HG03342 (cell line): ENCODE data around the gene HOXC10.

Experiments
- ATAC-seq: cut with Tn5 transposase; IDR thresholded peaks from one replicate; pipeline ENCODE4 v1.9.1; 2021; ENCODE audit warnings: mild to moderate bottlenecking, moderate library complexity; ENCODE audit not compliant: unreplicated experiment

The HOXC10 gene

DNA sequence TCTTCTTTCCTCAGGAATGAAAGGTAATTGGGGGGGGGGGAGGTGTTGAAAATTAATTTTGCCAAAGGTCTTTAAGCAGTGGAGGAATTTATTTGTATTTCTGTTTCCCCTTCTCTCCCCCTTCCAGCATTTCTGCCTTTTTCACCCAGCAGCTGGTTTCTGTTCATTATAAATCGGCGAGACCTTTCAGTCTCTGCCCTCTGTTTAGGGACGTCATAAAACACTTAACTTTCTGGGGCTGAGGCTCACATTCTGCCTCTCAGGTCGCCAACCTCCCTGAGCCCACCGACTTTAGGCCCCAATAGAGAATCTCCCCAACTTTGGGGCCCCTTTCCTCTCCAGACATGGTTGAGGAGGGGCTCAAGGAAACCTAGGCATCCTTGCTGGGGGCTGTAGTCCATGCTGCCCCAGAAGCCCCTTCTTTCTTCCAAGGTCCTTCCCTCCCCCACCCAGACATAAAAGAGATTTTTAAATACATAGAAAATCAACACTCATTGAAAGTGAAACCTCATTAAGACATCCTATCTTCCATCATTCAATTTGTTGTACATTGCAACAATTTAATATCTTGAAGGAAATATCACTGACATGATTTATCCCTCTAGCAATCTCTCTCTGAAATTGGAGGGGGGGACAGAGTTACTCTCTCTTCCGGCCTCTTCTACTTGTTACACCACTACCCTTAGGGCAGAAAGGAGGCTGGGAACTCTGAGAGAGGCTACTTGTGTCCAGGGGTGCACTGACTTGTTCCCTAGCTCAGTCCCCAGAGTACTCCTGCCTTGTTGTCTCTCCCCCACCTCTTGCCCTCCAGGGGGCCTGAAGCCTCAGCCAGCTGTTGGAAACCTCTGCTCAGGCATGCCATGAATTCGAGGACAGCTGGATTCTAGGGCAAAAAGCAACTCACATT lies 40.8 kb downstream of the HOXC10 start:
- ATAC-seq, result no peak

DNA sequence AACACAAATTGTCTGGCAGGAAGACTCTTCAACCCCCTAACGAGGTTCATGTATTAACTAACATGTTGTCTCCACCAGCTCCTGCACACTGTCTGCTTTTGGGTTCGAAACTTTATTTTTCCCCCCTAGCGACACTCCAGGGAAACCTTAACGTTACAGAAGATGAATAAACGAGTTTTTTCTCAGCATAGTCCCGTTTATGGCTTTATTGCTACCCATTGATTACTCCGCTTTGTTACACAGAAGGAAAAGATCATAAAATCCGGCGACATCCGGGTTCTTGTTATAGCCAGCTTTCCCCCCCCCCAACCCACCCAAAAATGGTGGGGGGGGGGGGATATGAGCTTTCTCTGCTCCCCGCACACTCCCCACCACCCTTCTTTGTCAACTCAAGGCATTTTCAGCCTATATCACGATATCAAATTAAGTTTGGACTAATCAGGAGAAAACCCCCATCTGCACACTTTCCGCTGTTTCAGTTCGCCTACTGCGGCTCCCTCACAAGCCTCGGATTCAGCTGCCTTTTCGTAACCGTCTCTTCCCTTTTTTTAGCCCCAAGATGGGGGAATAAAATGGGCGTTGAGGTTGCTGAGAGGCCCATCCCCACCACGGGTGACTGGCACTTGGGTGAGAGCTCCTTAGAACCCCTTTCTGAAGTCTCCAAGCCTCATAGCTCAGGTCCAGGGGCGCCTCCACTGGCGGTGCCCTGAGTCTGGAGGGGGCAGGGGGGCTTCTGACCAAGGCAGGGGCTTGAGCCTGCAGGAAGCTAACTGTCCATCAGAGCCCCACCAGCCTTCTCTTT lies 41.9 kb downstream of the HOXC10 start:
- ATAC-seq, result no peak

DNA sequence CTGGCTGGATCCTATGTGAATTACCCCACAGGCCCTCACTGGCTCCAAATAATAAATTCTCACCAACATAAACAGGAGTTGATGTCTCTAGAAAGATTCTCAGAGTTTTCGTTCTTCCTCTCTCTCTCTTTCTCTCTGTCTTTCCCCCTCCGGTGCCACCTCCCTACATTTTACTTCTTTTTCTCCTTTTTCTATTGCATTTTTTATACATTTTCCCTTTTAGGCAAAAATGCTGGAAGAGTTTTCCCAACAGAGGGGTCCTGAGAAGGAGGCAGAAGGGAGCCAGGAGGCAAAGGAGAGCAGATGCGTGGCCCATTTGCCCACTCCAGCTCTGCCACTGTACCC lies 42.5 kb downstream of the HOXC10 start:
- ATAC-seq, result no peak

DNA sequence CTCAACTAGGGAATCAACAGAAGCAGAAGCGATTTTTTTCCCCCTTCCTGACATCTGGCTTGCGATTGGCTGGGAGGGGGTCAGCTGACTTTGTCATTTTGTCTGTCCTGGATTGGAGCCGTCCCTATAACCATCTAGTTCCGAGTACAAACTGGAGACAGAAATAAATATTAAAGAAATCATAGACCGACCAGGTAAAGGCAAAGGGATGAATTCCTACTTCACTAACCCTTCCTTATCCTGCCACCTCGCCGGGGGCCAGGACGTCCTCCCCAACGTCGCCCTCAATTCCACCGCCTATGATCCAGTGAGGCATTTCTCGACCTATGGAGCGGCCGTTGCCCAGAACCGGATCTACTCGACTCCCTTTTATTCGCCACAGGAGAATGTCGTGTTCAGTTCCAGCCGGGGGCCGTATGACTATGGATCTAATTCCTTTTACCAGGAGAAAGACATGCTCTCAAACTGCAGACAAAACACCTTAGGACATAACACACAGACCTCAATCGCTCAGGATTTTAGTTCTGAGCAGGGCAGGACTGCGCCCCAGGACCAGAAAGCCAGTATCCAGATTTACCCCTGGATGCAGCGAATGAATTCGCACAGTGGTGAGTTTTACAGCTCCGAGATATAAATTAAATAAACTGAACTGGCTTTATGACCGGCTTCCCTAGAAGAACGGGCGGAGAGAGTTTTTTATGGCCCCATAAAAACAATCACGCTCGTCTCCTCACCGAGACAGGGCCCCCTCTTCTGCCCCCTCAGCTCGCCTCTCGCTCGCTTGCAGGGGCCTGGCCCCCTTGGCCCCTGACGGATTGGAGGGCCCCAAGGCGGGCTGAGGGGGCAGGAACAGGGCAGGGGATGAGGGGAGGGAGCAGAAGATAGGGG lies 43.6 kb downstream of the HOXC10 start, which contains the start of gene HOXC6:
HOXC6 (plus strand) TSS at position 127 of the 888 bp plus-strand sequence; CDS start at position 209, 82 bp downstream.
- ATAC-seq, result no peak

DNA sequence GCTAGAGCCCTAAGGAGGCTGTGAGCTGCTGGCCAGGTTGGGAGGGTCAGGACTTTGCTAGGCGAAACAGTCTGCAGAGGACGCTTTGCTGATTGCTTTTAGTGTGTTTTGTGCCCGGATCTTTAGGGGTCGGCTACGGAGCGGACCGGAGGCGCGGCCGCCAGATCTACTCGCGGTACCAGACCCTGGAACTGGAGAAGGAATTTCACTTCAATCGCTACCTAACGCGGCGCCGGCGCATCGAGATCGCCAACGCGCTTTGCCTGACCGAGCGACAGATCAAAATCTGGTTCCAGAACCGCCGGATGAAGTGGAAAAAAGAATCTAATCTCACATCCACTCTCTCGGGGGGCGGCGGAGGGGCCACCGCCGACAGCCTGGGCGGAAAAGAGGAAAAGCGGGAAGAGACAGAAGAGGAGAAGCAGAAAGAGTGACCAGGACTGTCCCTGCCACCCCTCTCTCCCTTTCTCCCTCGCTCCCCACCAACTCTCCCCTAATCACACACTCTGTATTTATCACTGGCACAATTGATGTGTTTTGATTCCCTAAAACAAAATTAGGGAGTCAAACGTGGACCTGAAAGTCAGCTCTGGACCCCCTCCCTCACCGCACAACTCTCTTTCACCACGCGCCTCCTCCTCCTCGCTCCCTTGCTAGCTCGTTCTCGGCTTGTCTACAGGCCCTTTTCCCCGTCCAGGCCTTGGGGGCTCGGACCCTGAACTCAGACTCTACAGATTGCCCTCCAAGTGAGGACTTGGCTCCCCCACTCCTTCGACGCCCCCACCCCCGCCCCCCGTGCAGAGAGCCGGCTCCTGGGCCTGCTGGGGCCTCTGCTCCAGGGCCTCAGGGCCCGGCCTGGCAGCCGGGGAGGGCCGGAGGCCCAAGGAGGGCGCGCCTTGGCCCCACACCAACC lies 44.8 kb downstream of the HOXC10 start:
- ATAC-seq, result no peak

DNA sequence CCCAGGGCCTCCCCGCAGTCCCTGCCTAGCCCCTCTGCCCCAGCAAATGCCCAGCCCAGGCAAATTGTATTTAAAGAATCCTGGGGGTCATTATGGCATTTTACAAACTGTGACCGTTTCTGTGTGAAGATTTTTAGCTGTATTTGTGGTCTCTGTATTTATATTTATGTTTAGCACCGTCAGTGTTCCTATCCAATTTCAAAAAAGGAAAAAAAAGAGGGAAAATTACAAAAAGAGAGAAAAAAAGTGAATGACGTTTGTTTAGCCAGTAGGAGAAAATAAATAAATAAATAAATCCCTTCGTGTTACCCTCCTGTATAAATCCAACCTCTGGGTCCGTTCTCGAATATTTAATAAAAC lies 45.5 kb downstream of the HOXC10 start:
- ATAC-seq, result no peak

DNA sequence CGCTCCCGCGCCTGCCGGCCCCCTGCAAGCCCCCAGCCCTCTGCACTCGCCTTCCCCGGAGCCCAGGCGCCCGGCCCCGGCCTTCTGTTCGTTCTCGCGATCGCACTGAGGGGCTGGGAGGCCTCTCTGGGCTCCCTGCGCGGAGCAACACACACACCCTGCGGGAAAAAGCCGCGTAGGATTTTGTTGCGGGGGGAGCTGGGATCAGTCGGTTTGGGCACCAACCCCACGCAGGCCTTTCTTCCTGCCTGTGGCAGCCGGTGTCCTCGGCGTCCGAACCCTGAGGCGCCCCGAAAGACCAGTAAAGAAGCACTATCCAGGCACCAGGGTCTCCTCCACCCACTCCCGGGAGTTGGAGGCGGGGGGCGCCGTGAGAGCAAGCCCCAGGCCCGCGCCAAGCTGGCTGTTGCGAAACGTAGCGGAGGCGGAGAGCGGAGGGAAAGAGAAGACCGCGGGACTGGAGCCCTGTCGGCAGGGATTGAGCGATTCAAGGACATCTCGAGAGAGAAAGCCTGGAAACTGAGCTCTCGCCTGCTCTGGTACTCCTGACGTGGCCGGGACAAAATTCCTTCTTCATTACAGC lies 46.0 kb downstream of the HOXC10 start:
- no peak for ATAC-seq

DNA sequence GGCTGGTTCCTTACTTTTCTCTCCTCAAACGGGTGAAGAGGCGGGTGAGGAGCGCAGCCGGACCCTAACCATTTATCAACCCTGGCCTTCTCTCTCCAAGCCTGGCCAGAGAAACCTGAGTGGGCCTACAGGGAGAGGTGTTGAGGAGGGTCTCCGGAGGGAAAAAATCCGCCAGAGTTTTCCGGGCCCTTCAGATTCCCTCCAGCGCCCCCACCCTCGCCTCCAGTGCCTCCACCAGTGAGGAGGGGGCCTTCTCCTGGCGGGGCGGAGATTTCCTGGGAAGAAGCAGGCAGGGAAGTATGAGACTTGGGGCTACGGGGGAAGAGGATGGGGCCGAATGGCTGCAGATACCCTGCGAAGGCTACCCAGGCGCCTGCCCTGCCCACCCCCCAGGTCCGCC lies 46.5 kb downstream of the HOXC10 start:
- no peak for ATAC-seq

DNA sequence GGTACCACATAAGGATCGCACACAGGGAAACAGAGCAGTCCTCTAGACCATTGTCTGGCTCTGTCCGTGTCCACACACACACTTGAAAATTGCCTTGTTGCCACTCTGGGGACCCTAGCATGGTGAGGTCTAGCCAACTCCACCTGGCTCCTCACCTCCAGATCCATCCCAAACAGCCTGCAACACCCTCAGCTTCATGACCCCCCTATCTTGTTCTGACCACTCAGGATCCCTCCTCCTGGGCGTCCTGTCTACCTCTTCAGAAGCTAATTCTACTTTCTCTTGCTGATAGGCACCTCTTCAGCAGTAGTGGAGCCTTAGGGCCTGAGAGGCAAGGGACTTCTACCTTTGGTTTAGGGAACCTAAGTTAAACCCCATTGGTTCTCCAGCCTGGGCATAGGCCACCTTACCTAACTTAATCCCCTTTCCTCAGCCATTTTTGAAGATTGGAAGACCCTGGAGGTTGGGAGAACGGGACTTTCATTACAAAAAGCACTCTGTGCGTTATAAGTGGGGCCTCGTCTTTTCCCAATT lies 47.2 kb downstream of the HOXC10 start:
- no peak for ATAC-seq

DNA sequence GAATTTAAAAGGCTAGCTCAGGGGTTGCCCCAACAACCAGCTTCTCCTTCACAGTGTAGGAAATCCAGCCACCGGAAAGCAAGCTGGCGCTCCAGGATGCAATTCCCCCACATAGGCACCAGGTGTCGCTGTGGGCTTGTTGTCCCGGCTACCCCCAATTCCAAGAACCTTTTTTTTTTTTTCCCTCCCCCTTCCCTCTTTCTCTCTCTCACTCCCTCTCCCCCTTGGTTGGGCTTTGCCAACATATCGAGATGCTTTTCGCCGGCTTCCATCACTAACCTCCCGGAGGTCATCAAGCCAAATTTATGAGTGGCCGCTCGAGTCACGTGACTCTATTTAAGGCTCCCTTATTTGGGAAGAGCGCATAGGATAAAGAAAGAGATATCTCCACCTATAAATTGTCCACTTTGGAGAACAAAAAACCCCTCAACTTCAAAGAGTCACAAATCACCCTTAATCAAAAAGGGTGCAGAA lies 47.7 kb downstream of the HOXC10 start, which contains the start of gene HOXC5:
HOXC5 (plus strand) TSS at position 424 of the 474 bp plus-strand sequence. CDS start 73 bp downstream, outside the sequence.
- ATAC-seq, result no peak

DNA sequence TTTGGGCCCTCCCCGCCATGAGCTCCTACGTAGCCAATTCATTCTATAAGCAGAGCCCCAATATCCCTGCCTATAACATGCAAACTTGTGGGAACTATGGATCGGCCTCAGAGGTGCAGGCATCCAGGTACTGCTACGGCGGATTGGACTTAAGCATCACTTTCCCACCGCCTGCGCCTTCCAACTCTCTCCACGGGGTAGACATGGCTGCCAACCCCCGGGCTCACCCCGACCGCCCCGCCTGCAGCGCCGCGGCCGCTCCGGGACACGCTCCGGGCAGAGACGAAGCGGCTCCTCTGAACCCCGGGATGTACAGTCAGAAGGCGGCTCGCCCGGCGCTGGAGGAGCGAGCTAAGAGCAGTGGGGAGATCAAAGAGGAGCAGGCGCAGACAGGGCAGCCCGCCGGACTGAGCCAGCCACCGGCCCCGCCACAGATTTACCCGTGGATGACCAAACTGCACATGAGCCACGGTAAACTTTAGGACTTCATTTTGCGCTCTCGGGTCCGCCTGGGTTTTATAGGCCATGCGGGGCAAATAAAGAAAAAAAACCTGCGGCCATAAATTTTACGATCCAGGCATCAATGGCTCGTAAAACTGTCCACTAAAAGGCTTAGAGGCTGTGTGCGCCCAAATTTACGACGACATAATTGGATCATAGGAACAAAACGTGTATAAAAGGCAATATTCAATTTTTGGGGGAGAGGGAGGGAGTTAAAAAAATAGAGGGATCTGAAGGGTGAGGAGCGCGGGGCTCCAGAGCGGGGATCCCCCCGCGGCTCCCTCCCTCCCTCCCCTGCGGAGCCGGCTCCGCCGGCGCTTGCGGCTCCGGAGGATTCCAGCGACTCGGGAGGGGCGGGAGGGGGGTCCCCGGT lies 48.4 kb downstream of the HOXC10 start:
- ATAC-seq, result no peak

DNA sequence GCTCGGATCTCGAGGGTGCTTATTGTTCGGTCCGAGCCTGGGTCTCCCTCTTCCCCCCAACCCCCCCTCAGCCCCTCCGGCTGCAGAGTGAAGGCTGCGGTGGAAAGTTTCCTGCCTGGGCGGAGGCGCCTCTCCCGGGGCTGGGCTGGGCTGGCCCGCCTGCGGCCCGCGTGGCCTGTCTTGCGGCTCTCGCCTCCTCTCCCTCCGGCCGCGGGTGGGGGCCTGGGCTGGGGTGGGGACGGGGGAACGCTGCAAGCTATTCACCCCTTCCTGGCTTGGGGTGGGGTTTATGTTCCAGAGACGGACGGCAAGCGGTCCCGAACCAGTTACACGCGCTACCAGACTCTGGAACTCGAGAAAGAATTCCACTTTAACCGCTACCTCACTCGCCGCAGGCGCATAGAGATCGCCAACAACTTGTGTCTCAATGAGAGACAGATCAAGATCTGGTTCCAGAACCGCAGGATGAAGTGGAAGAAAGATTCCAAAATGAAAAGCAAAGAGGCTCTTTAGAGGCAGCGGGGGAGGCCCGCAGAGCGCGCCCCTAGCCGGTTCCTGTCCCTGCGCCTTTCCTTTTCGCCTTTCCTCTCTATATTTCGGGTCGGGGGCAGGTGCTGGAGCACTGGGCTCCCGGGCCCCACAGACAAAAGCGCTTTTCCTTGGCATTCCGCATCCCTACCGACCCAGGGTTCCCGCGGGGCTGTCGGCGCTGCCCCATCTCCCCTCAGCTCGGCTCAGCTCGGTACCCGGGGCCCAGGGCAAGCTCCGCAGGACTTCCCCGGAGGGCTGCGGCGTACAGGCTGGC lies 49.2 kb downstream of the HOXC10 start:
- ATAC-seq, result no peak

DNA sequence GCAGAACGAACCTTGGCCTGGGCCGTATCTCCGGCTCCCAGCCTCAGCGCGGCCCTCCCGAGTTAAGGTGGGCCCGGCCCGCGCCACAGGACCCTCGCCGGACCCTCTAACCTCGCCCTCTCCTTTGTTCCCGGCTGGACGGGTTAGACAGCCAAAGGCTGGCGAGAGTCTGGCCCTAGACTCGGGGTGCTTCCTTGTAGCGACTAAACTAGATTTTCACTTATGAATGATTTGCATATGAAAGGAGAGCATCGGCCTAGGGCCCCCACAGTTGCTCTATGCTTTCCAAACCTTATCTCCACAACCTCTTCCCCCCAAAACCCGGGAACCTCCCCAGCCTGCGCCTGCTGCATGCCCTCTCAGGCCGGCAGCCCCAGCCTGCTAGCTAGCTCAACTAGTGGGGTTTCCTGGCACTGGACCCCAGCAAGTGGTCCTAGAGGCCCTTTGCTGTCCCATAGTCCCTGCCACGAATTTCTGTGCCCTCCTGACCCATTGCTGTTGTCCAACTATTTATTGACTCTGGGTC lies 49.9 kb downstream of the HOXC10 start:
- no peak for ATAC-seq

DNA sequence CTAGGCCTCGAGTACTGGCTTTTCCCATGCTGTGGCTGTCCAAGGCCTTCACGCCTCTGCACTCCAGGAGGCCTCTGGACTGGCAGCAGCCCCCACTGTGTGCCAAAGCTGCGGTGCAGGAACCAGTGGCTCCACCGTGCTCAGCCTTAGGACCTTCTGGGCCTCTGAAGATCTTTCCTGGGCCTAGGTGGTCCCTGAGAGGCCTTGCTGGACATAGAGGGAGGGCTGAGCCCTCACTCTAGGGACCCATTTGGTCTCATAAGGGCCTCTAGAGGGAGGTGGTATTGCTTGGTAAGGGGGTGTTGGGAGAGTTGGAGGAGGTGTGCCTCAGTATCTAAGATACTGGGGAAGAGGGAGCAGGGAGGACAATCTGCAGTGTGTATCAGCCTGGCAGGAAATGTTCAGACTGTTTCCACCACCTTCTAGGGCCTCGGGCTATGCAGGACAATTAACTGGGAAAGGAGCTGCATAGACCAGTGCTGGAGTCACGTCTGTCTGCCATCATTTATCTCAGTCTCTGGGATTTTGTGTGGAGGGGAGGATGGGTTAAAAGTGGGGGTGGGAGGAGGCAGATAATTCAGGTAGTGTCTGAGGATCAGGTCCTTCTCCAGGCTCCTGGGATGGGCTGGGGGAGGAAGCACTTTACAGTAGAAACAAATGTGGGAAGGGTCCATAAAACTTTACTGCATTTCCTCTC lies 50.8 kb downstream of the HOXC10 start:
- ATAC-seq, result no peak

DNA sequence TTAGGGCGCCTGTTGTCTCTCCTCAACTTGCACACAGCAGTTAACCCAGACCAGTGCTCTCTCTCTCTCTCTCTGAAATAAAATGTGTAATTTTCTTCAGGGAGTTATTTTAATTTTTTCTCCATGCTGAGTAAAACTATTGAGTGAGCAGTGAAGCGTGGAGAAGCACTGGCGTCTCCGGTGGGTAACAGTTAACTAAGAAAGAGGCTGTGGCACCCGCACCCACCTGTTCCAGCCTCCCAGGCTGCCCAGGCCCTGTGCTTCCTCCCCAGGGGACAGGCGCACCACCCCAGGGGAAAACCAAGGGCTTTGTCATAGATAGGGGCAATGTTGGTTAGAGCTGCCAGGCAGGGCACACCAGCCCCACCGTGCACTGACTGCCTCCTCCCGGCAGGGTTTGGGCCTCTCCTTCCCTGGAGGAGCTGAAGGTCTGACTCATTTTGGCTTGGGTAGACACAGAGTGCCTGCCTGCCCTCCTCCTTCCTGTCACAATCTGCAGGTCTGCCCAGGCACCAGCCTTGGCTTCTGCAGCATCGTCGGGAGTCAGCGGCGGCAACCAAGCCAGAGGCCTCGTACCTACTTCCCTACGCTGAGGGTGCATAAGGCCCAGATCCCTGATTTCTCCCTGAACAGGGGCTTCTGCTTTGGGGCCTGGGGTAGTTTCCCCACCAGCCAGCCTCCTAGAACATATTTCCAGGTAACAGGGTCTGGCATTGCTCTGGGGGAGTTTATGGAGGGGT lies 51.8 kb downstream of the HOXC10 start:
- no peak for ATAC-seq
